Measurements from ENCODE around the gene POU2AF1.

POU2AF1 gene

DNA sequence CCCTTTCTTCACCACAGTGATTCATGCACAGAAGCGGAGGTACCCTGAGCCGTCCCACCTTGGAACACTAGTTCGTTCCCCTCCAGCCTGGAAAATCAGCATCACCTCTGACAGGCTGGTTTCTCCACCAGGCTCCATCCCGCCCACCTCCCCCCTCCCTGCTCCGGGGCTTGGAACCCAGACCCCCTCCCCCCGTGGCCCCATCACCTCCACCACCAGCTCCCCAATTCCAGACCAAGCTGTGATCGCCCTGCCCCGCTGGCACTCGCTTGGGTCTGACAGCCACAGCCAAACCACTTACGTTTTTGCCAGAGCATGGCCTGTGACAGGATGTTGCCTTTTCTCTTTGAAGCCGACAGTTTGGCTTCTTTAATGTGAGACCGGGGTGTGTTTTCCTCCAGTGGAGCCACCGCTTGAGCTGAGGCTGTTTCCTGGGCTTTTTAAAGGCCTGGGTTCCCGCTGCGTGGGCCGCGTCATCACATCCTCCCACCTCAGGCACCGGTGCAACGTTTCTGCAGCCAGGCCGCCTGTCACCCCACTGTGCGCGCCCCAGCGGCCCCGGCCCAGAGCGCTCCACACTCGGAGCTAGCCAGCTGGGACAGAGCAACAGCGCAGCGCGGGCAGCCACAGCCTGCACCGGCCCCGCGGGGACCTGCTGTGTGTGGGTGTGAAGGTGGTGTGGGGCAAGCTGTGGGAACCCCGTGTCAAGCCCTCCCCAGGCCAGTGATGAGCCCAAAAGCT, at the start of gene POU2AF1:
Gene POU2AF1, minus strand, starts transcription at position 415 of the 741 bp plus-strand sequence. Its CDS starts 98 bp downstream, at position 317.
- Mint-ChIP-seq H3K4me1 (ENCODE audit: low read depth) (peaks cover 76% of the 10 kb centered on the region), H3K4me3 (peak within 1 kb of the TSS; percentile 60), H3K27ac (peak within 1 kb of the TSS; percentile 98), H3K36me3 (ENCODE audit: low read depth) (no peaks in the 10 kb centered on the region), H3K27me3 (no peaks in the 10 kb centered on the region), H3K9me3 (no peaks in the 10 kb centered on the region)
- DNase-seq = peak; percentile 77

DNA sequence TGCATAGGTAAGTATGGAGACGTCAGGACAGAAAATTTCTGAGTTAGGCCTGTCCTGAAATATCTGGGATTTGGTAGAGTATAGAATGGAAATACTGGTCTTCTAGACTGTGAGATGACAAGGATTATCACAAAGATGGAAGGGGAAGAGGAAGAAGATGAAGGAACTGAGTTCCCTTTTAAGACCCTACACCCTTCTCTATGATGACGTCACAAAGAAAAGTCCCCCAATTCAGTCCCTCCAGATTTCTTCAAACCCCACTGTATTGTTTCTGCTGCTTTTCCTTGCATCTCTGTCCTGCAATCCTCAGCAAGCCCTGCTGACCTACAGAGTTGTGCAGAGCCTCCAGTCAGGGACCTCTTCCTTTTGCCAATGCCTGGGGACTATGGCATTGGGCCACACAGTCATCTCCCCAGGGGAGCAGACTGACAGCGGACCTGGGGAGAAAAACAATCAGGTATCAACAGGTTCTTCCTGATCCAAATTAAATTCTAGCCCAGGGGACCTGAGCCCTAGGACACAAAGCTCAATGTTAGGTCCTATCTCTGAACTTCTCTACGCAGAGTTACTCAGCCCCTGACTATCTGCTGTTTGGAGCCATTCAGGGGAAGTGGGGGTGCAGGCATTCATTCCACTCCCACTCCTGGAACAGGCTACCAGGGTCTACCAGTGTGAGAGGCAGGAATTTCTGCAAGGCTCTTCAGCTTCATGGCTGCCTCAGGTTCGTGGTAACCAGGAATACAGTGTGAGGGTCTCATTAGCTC, 49.2 kb upstream of the POU2AF1 start:
- H3K27ac Mint-ChIP-seq = no peak overlapping the region
- H3K36me3 Mint-ChIP-seq (ENCODE audit: low read depth) = no peaks in the 10 kb centered on the region
- DNase-seq = no peak
- H3K27me3 Mint-ChIP-seq = no peaks in the 10 kb centered on the region
- no peaks in the 10 kb centered on the region for H3K4me1 Mint-ChIP-seq (ENCODE audit: low read depth)
- no peak overlapping the region for H3K4me3 Mint-ChIP-seq
- no peaks in the 10 kb centered on the region for H3K9me3 Mint-ChIP-seq

DNA sequence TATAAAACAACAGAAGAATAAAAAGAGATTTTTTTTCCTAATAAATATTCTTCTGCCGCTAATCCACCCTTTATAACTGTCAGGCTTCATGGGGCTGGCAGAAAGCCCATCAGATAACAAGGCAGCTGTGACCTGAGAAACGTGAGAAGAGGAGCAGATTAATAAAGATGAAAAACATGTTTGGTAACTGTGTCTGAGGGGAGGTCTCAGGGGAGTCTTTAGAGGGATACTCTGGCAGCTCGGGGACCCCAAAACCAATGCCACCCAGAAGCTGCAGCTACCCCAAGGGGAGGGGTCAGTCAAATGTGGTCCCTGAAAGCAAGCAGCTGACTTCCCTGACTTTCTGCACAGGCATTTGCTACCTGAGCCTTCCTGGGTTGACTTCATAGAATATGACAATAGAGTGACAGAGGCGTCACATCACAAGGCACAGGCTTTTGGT, 48.4 kb upstream of the POU2AF1 start:
- Mint-ChIP-seq H3K27me3 (no peaks in the 10 kb centered on the region), H3K36me3 (ENCODE audit: low read depth) (no peaks in the 10 kb centered on the region), H3K9me3 (no peaks in the 10 kb centered on the region), H3K4me3 (no peak overlapping the region), H3K27ac (no peak overlapping the region), H3K4me1 (ENCODE audit: low read depth) (no peaks in the 10 kb centered on the region)
- no peak for DNase-seq

- Mint-ChIP-seq H3K27me3 (no peaks in the 10 kb centered on the region), H3K27ac (no peak overlapping the region), H3K9me3 (no peaks in the 10 kb centered on the region), H3K4me1 (ENCODE audit: low read depth) (no peaks in the 10 kb centered on the region), H3K36me3 (ENCODE audit: low read depth) (no peaks in the 10 kb centered on the region), H3K4me3 (no peak overlapping the region)
- DNase-seq = no peak
Measured at GRCh38 chr11:111426617-111427016, 47.5 kb upstream of the POU2AF1 start.

- H3K4me1 Mint-ChIP-seq (ENCODE audit: low read depth) = no peaks in the 10 kb centered on the region
- no peak for DNase-seq
- no peaks in the 10 kb centered on the region for H3K36me3 Mint-ChIP-seq (ENCODE audit: low read depth)
- no peak overlapping the region for H3K4me3 Mint-ChIP-seq
- H3K27me3 Mint-ChIP-seq = no peaks in the 10 kb centered on the region
- H3K27ac Mint-ChIP-seq = no peak overlapping the region
- H3K9me3 Mint-ChIP-seq = no peaks in the 10 kb centered on the region
Measured at GRCh38 chr11:111423250-111423615, 44.2 kb upstream of the POU2AF1 start.

DNA sequence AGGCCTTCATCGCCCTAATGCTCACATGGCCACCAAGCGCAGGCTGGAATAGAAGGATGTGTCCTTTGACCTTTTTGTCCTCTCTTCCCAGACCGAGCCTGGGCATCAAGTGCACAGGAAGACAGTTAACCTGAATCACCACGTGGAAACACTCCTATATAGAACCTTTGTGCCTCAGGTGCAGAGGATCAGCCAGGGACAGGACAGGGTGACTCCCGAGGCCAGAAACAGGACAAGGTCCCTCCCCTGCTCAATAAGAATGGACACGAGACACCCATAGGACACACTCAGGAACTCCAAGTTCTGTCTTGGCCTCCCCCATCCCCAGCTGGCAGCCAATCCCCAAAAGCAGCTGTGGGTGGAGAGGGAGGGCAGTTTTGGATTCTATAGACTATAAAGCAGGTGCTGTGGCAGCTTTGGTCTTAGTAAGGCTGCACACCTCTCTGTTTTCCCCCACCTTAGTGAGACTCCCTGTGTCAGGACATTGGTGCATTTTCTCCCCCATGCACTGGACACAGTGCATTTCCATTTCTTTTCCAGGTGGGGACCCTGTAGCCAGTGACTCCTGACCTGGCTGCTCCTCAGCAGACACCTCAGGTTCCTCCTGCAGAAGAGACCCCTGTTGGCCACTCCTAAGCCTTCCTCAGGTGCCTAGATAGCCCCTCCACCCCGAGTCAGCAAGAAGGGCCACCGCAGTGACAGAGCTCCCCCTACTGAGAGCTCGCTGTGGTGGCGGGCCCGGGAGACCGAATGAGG, 43.6 kb upstream of the POU2AF1 start:
- Mint-ChIP-seq H3K4me3 (no peak overlapping the region), H3K4me1 (ENCODE audit: low read depth) (peaks cover 4% of the 10 kb centered on the region), H3K27ac (no peak overlapping the region), H3K27me3 (no peaks in the 10 kb centered on the region), H3K36me3 (ENCODE audit: low read depth) (no peaks in the 10 kb centered on the region), H3K9me3 (no peaks in the 10 kb centered on the region)
- DNase-seq = peak; percentile 72

DNA sequence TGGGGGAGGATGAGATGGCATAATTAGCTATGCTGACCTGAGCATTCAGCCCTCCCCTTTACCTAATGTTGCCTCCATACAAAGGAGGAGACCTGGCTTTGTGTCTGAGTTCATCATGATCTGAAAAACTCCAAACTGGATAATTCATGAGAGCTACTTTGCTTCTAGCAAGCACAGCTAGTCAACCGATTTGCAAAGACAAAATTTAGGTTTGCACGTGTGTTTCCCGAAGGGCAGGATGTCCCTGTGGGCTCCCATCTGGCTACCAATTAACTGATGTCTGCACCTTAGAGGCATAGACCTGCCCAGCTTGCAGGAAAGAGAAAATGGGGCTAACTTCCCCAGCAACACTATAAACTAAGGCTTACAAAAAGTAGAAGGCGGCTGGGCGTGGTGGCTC, 42.2 kb upstream of the POU2AF1 start:
- H3K27me3 Mint-ChIP-seq = no peaks in the 10 kb centered on the region
- H3K4me3 Mint-ChIP-seq = no peak overlapping the region
- peaks cover 18% of the 10 kb centered on the region for H3K4me1 Mint-ChIP-seq (ENCODE audit: low read depth)
- no peaks in the 10 kb centered on the region for H3K9me3 Mint-ChIP-seq
- no peaks in the 10 kb centered on the region for H3K36me3 Mint-ChIP-seq (ENCODE audit: low read depth)
- DNase-seq = no peak
- no peak overlapping the region for H3K27ac Mint-ChIP-seq

GRCh38 chr11:111419641-111420327, 40.7 kb upstream of the POU2AF1 start:
- Mint-ChIP-seq H3K27ac (no peak overlapping the region), H3K36me3 (ENCODE audit: low read depth) (no peaks in the 10 kb centered on the region), H3K4me3 (no peak overlapping the region), H3K4me1 (ENCODE audit: low read depth) (peaks cover 27% of the 10 kb centered on the region), H3K9me3 (no peaks in the 10 kb centered on the region), H3K27me3 (no peaks in the 10 kb centered on the region)
- no peak for DNase-seq

DNA sequence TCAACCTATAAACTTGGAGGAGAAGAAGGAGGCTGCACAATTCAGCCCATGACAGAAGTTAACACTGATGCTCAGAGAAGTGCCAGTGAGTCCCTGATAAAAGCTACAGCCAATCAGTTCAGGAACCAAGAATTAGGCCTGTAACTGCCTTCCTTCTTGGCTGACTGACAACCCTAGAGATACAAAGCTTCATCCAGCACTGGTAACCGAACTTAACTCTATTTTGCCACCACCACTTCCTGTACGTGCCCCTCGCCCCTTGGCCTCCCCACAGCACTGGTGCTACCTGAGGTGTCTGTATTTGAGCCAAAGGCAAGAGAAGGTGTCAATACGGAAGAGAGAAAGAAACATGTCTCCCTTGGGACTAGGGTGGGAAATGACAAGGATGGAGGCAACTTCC, 40.1 kb upstream of the POU2AF1 start:
- DNase-seq = no peak
- H3K36me3 Mint-ChIP-seq (ENCODE audit: low read depth) = no peaks in the 10 kb centered on the region
- H3K4me1 Mint-ChIP-seq (ENCODE audit: low read depth) = peaks cover 33% of the 10 kb centered on the region
- no peaks in the 10 kb centered on the region for H3K27me3 Mint-ChIP-seq
- no peak overlapping the region for H3K4me3 Mint-ChIP-seq
- no peak overlapping the region for H3K27ac Mint-ChIP-seq
- no peaks in the 10 kb centered on the region for H3K9me3 Mint-ChIP-seq

DNA sequence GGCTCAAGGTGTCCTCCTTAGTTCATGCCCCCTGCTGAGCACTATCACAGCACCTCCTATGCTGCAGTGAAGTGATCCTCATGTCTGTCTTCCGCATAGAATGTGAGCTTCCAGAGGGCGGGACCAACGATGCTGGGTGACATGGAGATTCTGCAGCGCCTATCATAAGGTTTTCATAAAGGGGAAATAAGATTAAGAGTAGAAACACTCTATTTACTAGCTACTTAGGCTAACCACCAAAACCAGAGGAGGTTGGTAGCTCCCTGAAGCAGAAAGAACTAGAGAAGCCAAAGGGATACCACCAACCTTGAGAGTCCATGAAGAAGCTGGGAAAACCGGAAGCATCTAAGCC, 39.3 kb upstream of the POU2AF1 start:
- DNase-seq = no peak
- Mint-ChIP-seq H3K36me3 (ENCODE audit: low read depth) (no peaks in the 10 kb centered on the region), H3K27ac (no peak overlapping the region), H3K27me3 (no peaks in the 10 kb centered on the region), H3K4me3 (no peak overlapping the region), H3K4me1 (ENCODE audit: low read depth) (peaks cover 41% of the 10 kb centered on the region), H3K9me3 (no peaks in the 10 kb centered on the region)

- Mint-ChIP-seq H3K36me3 (ENCODE audit: low read depth) (no peaks in the 10 kb centered on the region), H3K4me3 (no peak overlapping the region), H3K9me3 (no peaks in the 10 kb centered on the region), H3K27me3 (no peaks in the 10 kb centered on the region), H3K4me1 (ENCODE audit: low read depth) (peaks cover 45% of the 10 kb centered on the region), H3K27ac (no peak overlapping the region)
- DNase-seq = no peak
Measured at GRCh38 chr11:111417766-111418435, 38.8 kb upstream of the POU2AF1 start.

DNA sequence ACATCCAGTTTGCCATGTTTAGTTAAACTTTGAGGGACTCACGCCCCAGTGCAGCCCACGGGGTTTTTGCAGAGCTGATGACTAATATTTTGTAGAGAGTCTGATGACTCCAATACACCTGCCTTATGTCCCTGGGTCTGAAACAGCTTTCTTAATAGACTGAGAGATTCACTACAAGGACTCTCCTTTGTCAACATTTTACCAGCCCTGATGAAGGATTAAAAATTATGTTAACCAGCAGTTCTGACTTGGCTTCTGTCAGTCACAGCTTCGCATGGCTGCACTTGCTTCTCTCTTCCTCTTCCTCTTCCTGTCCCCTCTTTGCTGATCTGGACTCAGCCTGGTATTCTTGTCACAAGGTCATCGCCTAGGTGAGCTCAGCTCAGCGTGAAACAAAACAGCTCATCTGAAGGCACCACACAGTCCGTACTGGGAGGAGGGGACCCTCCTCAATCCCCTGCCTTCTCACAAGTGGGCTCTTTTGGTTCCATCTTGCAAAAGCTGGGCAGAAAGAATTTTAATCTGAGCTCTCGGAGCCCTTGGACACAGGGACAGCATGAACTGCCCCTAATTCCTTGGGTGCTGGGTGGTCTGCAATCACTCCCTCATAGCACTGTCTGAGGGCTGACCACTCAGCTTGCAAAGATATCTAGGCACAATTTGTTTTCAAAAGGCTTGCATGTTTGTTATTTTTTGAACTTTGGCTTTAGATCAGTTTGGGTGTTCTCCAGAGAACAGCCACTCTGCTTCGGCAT, 38.1 kb upstream of the POU2AF1 start:
- peak overlapping the region; percentile 40 for H3K27ac Mint-ChIP-seq
- H3K4me1 Mint-ChIP-seq (ENCODE audit: low read depth) = peaks cover 52% of the 10 kb centered on the region
- no peaks in the 10 kb centered on the region for H3K36me3 Mint-ChIP-seq (ENCODE audit: low read depth)
- H3K9me3 Mint-ChIP-seq = no peaks in the 10 kb centered on the region
- no peak overlapping the region for H3K4me3 Mint-ChIP-seq
- no peaks in the 10 kb centered on the region for H3K27me3 Mint-ChIP-seq
- no peak for DNase-seq

DNA sequence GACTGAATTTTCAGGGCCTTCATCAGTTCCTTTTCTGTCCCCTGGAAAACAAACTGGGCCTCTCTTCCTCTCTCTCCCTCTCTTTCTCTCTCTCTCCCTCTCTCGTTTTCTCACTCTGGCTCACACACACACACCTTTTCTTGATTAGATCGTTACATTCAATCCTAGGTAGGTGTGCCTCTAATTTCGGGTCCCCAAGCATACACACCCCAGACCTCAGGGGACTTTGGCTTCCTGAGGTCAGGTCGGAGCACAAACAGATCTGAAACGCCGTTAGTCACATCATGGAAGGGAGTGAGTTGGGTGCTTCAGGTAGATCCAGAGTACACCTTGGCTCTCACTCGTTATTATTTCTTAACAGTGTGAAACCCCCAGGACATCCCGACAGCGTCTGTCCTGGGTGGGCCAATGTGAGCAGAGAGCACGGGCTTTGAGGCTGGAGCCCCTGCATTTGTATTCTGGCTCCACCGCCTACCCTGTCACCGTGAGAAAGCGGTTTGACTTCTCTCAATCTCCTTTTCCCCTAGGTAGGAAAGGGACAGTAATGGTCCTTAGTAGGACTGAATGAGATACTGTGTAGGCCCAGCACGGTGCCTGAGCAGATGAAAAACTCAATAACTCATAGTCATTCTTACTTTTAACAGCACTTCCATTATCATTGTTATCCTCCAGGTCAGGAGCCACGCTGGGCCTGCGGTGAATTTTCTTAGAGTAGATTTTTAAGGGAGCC, 37.3 kb upstream of the POU2AF1 start:
- no peak for DNase-seq
- H3K27ac Mint-ChIP-seq = peak overlapping the region; percentile 40
- no peaks in the 10 kb centered on the region for H3K36me3 Mint-ChIP-seq (ENCODE audit: low read depth)
- no peaks in the 10 kb centered on the region for H3K27me3 Mint-ChIP-seq
- H3K4me3 Mint-ChIP-seq = no peak overlapping the region
- no peaks in the 10 kb centered on the region for H3K9me3 Mint-ChIP-seq
- peaks cover 54% of the 10 kb centered on the region for H3K4me1 Mint-ChIP-seq (ENCODE audit: low read depth)

Measured in activated T-cell treated with anti-CD3 and anti-CD28 coated beads, Interleukin-2, amount 50 U/mL, for 24 hours (primary cell).